ENCODE measurements around the gene DOC2A. TPM values are rescaled to one million over a fixed set of nuclear protein-coding genes. Genes with fewer than 3 reads are reported as not detected.

Gene DOC2A
- total and polyA plus RNA-seq, 9 of the 15 experiments (the other 6 are each of a cell fraction or from before 2014, with no cell fraction given): 0.03 to 0.38 (median 0.28) TPM; not detected in 1

- TF ChIP-seq, protein P1, sequence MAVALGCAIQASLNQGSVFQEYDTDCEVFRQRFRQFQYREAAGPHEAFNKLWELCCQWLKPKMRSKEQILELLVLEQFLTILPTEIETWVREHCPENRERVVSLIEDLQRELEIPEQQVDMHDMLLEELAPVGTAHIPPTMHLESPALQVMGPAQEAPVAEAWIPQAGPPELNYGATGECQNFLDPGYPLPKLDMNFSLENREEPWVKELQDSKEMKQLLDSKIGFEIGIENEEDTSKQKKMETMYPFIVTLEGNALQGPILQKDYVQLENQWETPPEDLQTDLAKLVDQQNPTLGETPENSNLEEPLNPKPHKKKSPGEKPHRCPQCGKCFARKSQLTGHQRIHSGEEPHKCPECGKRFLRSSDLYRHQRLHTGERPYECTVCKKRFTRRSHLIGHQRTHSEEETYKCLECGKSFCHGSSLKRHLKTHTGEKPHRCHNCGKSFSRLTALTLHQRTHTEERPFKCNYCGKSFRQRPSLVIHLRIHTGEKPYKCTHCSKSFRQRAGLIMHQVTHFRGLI (CRISPR knock-in tag; IDR thresholded peaks at IDR 0.05): no peak
- TF ChIP-seq U2AF2 (optimal IDR thresholded peaks at IDR 0.05; ENCODE audit: low read depth, low read length) (no peak), KLF10 (CRISPR knock-in tag; IDR thresholded peaks at IDR 0.05) (no peak), LCOR (CRISPR knock-in tag; IDR thresholded peaks at IDR 0.05) (peak; percentile 73), MBD1 (CRISPR knock-in tag; IDR thresholded peaks at IDR 0.05) (no peak), E2F4 (CRISPR knock-in tag; IDR thresholded peaks at IDR 0.05; ENCODE audit: low read depth) (no peak), CC2D1A (IDR thresholded peaks at IDR 0.05) (no peak), ZNF354B (CRISPR knock-in tag; IDR thresholded peaks at IDR 0.05) (no peak), CTCF (IDR thresholded peaks at IDR 0.05 in 2 of 3, conservative IDR thresholded peaks at IDR 0.05 in 1 of 3; ENCODE audit: insufficient read depth in 2 of 3, low read depth in 1 of 3, low read length in 3 of 3) (0 out of 6 replicates have a peak, but pooled peaks of 1 of the 3 experiments have one; percentile 0), USF2 (CRISPR knock-in tag; IDR thresholded peaks at IDR 0.05) (no peak), PTBP1 (IDR thresholded peaks at IDR 0.05; ENCODE audit: low read depth, low read length) (no peak), ZNF77 (CRISPR knock-in tag; IDR thresholded peaks at IDR 0.05) (no peak), ZNF384 (IDR thresholded peaks at IDR 0.05; ENCODE audit: low read depth, low read length) (0 out of 2 replicates have a peak, but pooled peaks have one; percentile 44), CXXC5 (CRISPR knock-in tag; IDR thresholded peaks at IDR 0.05) (no peak; the same call in 1 of the 2 replicates), PHTF2 (CRISPR knock-in tag; IDR thresholded peaks at IDR 0.05) (no peak), RCOR1 (IDR thresholded peaks at IDR 0.05; ENCODE audit: borderline replicate concordance in 1 of 2, low read depth in 2 of 2, low read length in 2 of 2) (no peak), ZFPM2 (CRISPR knock-in tag; IDR thresholded peaks at IDR 0.05) (no peak), SP2 (IDR thresholded peaks at IDR 0.05; ENCODE audit: extremely low read depth, low read depth, low read length, poor library complexity, severe bottlenecking) (no peak), MCM5 (IDR thresholded peaks at IDR 0.05; ENCODE audit: low read depth) (no peak), ZEB2 (IDR thresholded peaks at IDR 0.05) (peak; percentile 66), NBN (IDR thresholded peaks at IDR 0.05; ENCODE audit: low read depth) (peak; percentile 16; the same call in 1 of the 2 replicates)
Observed at GRCh38 chr16:29995324-29995910, 15.4 kb downstream of the DOC2A start, which contains the start of gene HIRIP3 (continued).
